IPS-15b (cell line): ENCODE data around the gene TCF7L1.

ENCODE experiments used
- H3K27me3 ChIP-seq: one replicate; pipeline ENCODE4 v1.6.1; 2013; ENCODE audit warnings: low read length; ENCODE audit not compliant: control insufficient read depth, insufficient read depth
- H3K36me3 ChIP-seq: one replicate; pipeline ENCODE4 v1.6.1; 2013; ENCODE audit warnings: low read length; ENCODE audit not compliant: control insufficient read depth, insufficient read depth
- H3K4me1 ChIP-seq: one replicate; pipeline ENCODE4 v1.6.1; 2013; ENCODE audit warnings: mild to moderate bottlenecking, low read length; ENCODE audit not compliant: control insufficient read depth, insufficient read depth
- H3K4me3 ChIP-seq: one replicate; pipeline ENCODE4 v1.5.1; 2013; ENCODE audit warnings: low read depth, low read length
- H3K9ac ChIP-seq: one replicate; pipeline ENCODE4 v1.6.1; 2013; ENCODE audit warnings: low read depth, mild to moderate bottlenecking, low read length
- H3K9me3 ChIP-seq: one replicate; pipeline ENCODE4 v1.6.1; 2013; ENCODE audit warnings: mild to moderate bottlenecking, low read length; ENCODE audit not compliant: control insufficient read depth, insufficient read depth

TCF7L1 gene

GRCh38 chr2:85282914-85283313 lies 149.7 kb downstream of the TCF7L1 start:
- H3K4me1 ChIP-seq, result no peaks in the 10 kb centered on the region
- H3K36me3 ChIP-seq, result peaks cover 11% of the 10 kb centered on the region
- H3K4me3 ChIP-seq, result no peak overlapping the region
- no peaks in the 10 kb centered on the region for H3K27me3 ChIP-seq
- H3K9me3 ChIP-seq, result no peaks in the 10 kb centered on the region
- H3K9ac ChIP-seq, result no peak overlapping the region

DNA sequence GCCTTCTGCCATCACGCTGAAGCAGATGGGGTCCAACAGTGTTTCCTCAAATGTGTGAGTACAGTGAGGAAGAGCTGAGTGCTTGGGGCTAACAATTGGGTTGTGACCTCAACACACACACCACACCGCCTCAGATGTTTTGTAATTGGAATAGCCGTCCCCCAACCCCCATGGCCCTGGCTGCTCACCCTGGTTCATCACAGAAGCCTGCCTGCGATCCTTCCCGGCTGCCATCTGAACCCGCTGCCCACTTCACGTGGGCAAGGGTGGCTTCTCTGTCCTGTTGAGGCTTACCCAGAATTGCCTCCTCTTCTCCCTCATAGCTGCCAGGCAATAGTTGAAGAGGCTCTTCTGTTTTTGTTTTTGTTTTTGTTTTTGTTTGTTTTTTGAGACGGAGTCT lies 150.4 kb downstream of the TCF7L1 start:
- H3K27me3 ChIP-seq, result no peaks in the 10 kb centered on the region
- H3K36me3 ChIP-seq, result peaks cover 11% of the 10 kb centered on the region
- H3K9me3 ChIP-seq, result no peaks in the 10 kb centered on the region
- no peaks in the 10 kb centered on the region for H3K4me1 ChIP-seq
- no peak overlapping the region for H3K4me3 ChIP-seq
- peak overlapping the region; percentile 5 for H3K9ac ChIP-seq

DNA sequence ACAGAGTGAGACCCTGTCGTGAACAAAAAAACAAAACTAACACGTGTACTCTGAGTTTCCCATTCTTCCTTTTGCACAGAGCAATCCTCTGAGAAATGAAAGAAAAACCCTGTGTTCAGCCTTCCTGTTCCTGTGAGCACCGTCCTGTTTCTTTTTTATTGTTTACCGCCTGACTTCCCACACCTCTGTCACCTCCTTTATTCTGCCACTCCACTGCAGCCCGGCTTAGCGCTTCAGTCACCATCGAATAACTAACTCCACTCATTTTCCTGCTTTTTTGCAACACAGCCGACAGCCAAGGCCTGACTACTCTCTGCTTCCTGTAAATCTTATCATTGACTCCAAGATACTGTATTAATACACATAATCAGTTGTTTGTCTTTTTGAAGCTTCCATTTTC lies 153.7 kb downstream of the TCF7L1 start:
- Histone ChIP-seq H3K27me3 (no peaks in the 10 kb centered on the region), H3K36me3 (peaks cover 11% of the 10 kb centered on the region), H3K9ac (no peak overlapping the region), H3K4me3 (no peak overlapping the region), H3K9me3 (no peaks in the 10 kb centered on the region), H3K4me1 (peaks cover 5% of the 10 kb centered on the region)

- Histone ChIP-seq H3K4me1 (peaks cover 5% of the 10 kb centered on the region), H3K9me3 (no peaks in the 10 kb centered on the region), H3K9ac (no peak overlapping the region), H3K36me3 (peaks cover 11% of the 10 kb centered on the region), H3K4me3 (no peak overlapping the region), H3K27me3 (no peaks in the 10 kb centered on the region)
Measured at GRCh38 chr2:85287721-85288120, 154.5 kb downstream of the TCF7L1 start.

DNA sequence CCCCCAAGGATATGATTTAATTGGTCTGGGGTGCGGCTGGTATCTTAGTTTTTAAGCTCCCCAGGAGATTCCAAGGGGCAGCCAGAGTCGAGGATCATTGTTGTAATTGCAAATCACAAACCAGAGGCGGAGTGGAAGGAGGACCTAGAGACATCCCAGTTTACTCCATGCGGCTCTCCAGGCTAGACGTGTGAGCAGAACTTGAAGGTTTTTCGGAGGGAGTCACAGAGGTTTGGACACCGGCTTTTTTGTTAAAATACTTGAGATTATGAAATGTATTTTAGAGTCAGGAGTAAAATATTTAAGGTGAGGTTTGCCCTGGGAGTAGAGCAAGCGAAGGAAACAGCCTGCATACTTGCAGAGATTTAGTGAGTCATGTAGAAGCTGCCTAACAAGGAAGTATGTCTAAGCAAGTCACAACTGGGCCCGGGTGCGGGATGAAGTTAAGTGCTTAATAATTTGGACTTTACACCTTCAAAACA lies 155.1 kb downstream of the TCF7L1 start:
- Histone ChIP-seq H3K4me3 (no peak overlapping the region), H3K36me3 (peaks cover 9% of the 10 kb centered on the region), H3K9ac (no peak overlapping the region), H3K4me1 (peaks cover 5% of the 10 kb centered on the region), H3K9me3 (no peaks in the 10 kb centered on the region), H3K27me3 (no peaks in the 10 kb centered on the region)

GRCh38 chr2:85291425-85292023 lies 158.3 kb downstream of the TCF7L1 start:
- Histone ChIP-seq H3K9me3 (no peaks in the 10 kb centered on the region), H3K9ac (no peak overlapping the region), H3K27me3 (no peaks in the 10 kb centered on the region), H3K36me3 (no peaks in the 10 kb centered on the region), H3K4me1 (peaks cover 5% of the 10 kb centered on the region), H3K4me3 (no peak overlapping the region)

DNA sequence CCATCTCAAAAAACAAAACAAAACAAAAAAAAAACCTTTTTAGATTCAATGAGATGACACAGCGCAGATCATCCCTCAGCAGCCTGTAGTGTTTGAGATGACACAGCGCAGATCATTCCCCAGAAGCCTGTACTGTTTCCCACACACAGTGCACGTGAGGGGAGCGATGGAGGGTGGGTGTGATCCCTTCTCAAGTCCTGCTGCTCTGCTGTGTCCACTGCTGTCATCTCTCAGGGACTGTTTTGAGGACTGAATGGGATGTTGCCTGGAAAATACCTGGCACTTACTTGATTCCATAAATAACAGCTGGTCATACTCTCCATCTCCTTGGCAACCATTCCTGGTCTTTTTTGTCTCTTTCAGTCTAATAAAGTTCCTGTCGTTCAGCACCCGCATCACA lies 168.9 kb downstream of the TCF7L1 start:
- Histone ChIP-seq H3K9me3 (no peaks in the 10 kb centered on the region), H3K9ac (no peak overlapping the region), H3K27me3 (no peaks in the 10 kb centered on the region), H3K4me3 (no peak overlapping the region), H3K4me1 (no peaks in the 10 kb centered on the region), H3K36me3 (peaks cover 36% of the 10 kb centered on the region)

DNA sequence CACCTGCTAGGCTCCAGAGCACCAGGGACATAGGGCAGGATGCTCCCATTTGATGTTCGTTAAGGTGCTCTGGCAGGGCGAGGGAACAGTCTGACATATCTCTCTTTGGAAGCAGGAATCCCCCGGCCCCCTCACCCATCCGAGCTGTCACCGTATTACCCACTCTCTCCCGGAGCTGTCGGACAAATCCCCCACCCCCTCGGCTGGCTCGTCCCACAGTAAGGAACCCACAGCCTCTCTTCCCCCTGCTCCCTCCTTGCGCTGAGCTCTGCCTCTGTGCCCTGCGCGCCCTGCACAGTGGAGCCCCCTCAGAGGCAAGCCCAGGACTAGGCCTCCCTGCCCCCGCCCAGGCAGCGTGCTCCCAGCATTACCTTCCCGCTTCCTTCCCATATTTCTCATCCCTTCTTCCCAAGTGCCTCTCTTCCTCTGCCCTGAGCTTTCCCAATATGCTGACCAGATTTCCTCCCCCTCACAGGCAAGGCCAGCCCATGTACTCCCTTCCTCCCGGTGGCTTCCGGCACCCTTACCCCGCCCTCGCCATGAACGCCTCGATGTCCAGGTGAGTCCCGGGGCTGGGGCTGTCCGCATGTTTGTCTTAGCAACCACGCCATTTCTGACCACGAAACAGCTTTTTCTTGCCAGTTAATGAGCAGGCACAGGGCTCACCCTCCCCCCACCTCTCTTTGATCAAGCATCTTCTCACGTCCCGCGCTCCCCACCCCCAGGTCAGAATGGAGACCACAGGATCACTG lies 170.8 kb downstream of the TCF7L1 start:
- no peak overlapping the region for H3K9ac ChIP-seq
- H3K36me3 ChIP-seq, result peaks cover 50% of the 10 kb centered on the region
- no peak overlapping the region for H3K4me3 ChIP-seq
- no peaks in the 10 kb centered on the region for H3K9me3 ChIP-seq
- no peaks in the 10 kb centered on the region for H3K27me3 ChIP-seq
- H3K4me1 ChIP-seq, result no peaks in the 10 kb centered on the region

GRCh38 chr2:85307527-85307897 lies 174.3 kb downstream of the TCF7L1 start:
- Histone ChIP-seq H3K36me3 (peaks cover 47% of the 10 kb centered on the region), H3K27me3 (no peaks in the 10 kb centered on the region), H3K9ac (no peak overlapping the region), H3K9me3 (no peaks in the 10 kb centered on the region), H3K4me3 (no peak overlapping the region), H3K4me1 (no peaks in the 10 kb centered on the region)

DNA sequence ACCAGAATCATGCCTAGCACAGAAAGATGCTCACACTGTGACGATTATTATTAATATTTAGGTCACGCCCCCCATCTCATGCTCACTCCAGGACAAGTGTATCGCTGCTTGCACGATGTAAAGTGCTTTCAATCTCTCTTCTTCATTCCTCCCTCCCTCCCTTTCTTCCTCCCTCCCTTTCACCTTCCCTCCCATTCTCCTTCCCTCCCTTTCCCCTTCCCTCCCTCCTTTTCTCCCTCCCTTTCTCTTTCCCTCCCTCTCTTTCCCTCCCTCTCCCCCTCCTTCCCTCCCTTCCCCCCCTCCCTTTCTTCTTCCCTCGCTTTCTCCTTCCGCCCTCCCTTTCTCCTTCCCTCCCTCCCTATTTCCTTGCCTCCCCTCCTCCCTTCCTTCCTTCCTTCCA lies 175.0 kb downstream of the TCF7L1 start:
- Histone ChIP-seq H3K4me3 (no peak overlapping the region), H3K4me1 (no peaks in the 10 kb centered on the region), H3K36me3 (peaks cover 42% of the 10 kb centered on the region), H3K9ac (no peak overlapping the region), H3K9me3 (no peaks in the 10 kb centered on the region), H3K27me3 (no peaks in the 10 kb centered on the region)

- Histone ChIP-seq H3K27me3 (no peaks in the 10 kb centered on the region), H3K4me1 (no peaks in the 10 kb centered on the region), H3K9ac (no peak overlapping the region), H3K4me3 (no peak overlapping the region), H3K9me3 (no peaks in the 10 kb centered on the region), H3K36me3 (peaks cover 39% of the 10 kb centered on the region)
Measured at GRCh38 chr2:85308896-85309555, 175.8 kb downstream of the TCF7L1 start.
